HG02840 (cell line): Measurements from ENCODE around the gene PSMD9.
"Not testable (repeated sequence)": the region's sequence is repeated elsewhere in the genome, so short reads cannot be mapped to it uniquely, and the experiment has no call there.

Source experiments
- ATAC-seq: cut with Tn5 transposase; IDR thresholded peaks from one replicate; pipeline ENCODE4 v1.9.1; 2021; ENCODE audit warnings: mild to moderate bottlenecking, moderate library complexity, moderate number of reproducible peaks; ENCODE audit not compliant: unreplicated experiment, low FRiP score

PSMD9 gene

GRCh38 chr12:121917950-121918678, 29.5 kb downstream of the PSMD9 start, which contains the start of gene CFAP251:
CFAP251 (plus strand) TSS chr12:121918592; CDS start chr12:121921306, 2,714 bp downstream.
- ATAC-seq = peak; percentile 92

- ATAC-seq = no peak
These were observed 30.1 kb downstream of the PSMD9 start for GRCh38 chr12:121918679-121919038.

GRCh38 chr12:121921066-121921465, 32.5 kb downstream of the PSMD9 start:
- ATAC-seq = no peak

GRCh38 chr12:121925358-121925695, 36.7 kb downstream of the PSMD9 start:
- no peak for ATAC-seq

GRCh38 chr12:121926874-121927706, 38.5 kb downstream of the PSMD9 start:
- ATAC-seq = no peak

- no peak for ATAC-seq
These were observed 39.2 kb downstream of the PSMD9 start for GRCh38 chr12:121927813-121928212.

- not testable (repeated sequence) for ATAC-seq
These were observed 41.0 kb downstream of the PSMD9 start for GRCh38 chr12:121929545-121929944.

GRCh38 chr12:121930862-121931261, 42.3 kb downstream of the PSMD9 start:
- ATAC-seq = no peak

- no peak for ATAC-seq
These were observed 43.6 kb downstream of the PSMD9 start for GRCh38 chr12:121932176-121932536.

GRCh38 chr12:121932914-121933521, 44.4 kb downstream of the PSMD9 start:
- ATAC-seq = no peak

GRCh38 chr12:121933522-121934308, 45.1 kb downstream of the PSMD9 start:
- ATAC-seq = no peak

GRCh38 chr12:121934309-121934664, 45.7 kb downstream of the PSMD9 start:
- ATAC-seq = no peak

GRCh38 chr12:121937654-121938053, 49.1 kb downstream of the PSMD9 start:
- ATAC-seq = no peak

GRCh38 chr12:121939186-121939585, 50.6 kb downstream of the PSMD9 start:
- ATAC-seq = no peak

- ATAC-seq = no peak
These were observed 51.6 kb downstream of the PSMD9 start for GRCh38 chr12:121939992-121940766.

- no peak for ATAC-seq
These were observed 53.6 kb downstream of the PSMD9 start for GRCh38 chr12:121942145-121942718.

- ATAC-seq = no peak
These were observed 55.3 kb downstream of the PSMD9 start for GRCh38 chr12:121943926-121944325.

GRCh38 chr12:121946313-121947025, 57.9 kb downstream of the PSMD9 start:
- ATAC-seq = no peak

GRCh38 chr12:121947981-121948380, 59.4 kb downstream of the PSMD9 start:
- ATAC-seq = no peak
